DOHH2 (cell line): Measurements from ENCODE around the gene CDK16.

Source experiments
- H3F3A ChIP-seq: fragments of 200-600 bp; sonication (generic), shearing (Covaris generic); 2 replicates; pipeline ENCODE4 v1.6.0; 2016; ENCODE audit warnings: antibody characterized with exemption, mild to moderate bottlenecking; ENCODE audit not compliant: control insufficient read depth, insufficient read depth
- H3K27ac ChIP-seq: fragments of 200-600 bp; sonication (generic); 2 replicates; pipeline ENCODE4 v1.5.1; 2014; ENCODE audit warnings: low read depth, mild to moderate bottlenecking, low read length, moderate library complexity
- H3K27me3 ChIP-seq: fragments of 200-600 bp; sonication (generic); 2 replicates; pipeline ENCODE4 v1.6.1; 2014; ENCODE audit warnings: mild to moderate bottlenecking, low read length, mixed read lengths; ENCODE audit not compliant: control insufficient read depth
- H3K36me3 ChIP-seq: fragments of 200-600 bp; sonication (generic); 2 replicates; pipeline ENCODE4 v1.6.1; 2014; ENCODE audit warnings: mild to moderate bottlenecking, low read length, moderate library complexity, mixed read lengths; ENCODE audit not compliant: control insufficient read depth
- H3K4me1 ChIP-seq: fragments of 200-600 bp; sonication (generic); 2 replicates; pipeline ENCODE4 v1.6.1; 2014; ENCODE audit warnings: mild to moderate bottlenecking, low read length, mixed read lengths; ENCODE audit not compliant: control insufficient read depth
- H3K4me2 ChIP-seq: fragments of 200-600 bp; sonication (generic); 2 replicates; pipeline ENCODE4 v1.6.0; 2014; ENCODE audit warnings: mild to moderate bottlenecking, low read length, moderate library complexity
- H3K4me3 ChIP-seq: fragments of 200-600 bp; sonication (generic); 2 replicates; pipeline ENCODE4 v1.5.1; 2014; ENCODE audit warnings: mild to moderate bottlenecking, low read length, mixed read lengths
- H3K79me2 ChIP-seq: fragments of 200-600 bp; sonication (generic); 2 replicates; pipeline ENCODE4 v1.6.1; 2014; ENCODE audit warnings: mild to moderate bottlenecking, low read length, mixed read lengths; ENCODE audit not compliant: control insufficient read depth
- H3K9me2 ChIP-seq: fragments of 200-600 bp; sonication (generic); replicated peaks from 2 replicates; pipeline ENCODE4 v1.6.1; 2014; ENCODE audit warnings: mild to moderate bottlenecking, low read length, mixed read lengths; ENCODE audit not compliant: control insufficient read depth
- H3K9me3 ChIP-seq: fragments of 200-600 bp; sonication (generic); 2 replicates; pipeline ENCODE4 v1.6.1; 2014; ENCODE audit warnings: antibody characterized with exemption, low read length, mixed read lengths; ENCODE audit not compliant: control insufficient read depth, insufficient read depth
- H4K20me1 ChIP-seq: fragments of 200-600 bp; sonication (generic); 2 replicates; pipeline ENCODE4 v1.6.0; 2014; ENCODE audit warnings: low read depth, mild to moderate bottlenecking, antibody characterized with exemption, low read length, moderate library complexity; ENCODE audit not compliant: control insufficient read depth, insufficient read depth
- CTCF ChIP-seq: fragments of 200-600 bp; sonication (generic); IDR thresholded peaks from one replicate; pipeline ENCODE4 v1.5.1; 2014; ENCODE audit warnings: antibody characterized with exemption, mild to moderate bottlenecking, low read depth, low read length; ENCODE audit not compliant: poor library complexity, severe bottlenecking
- EZH2phosphoT487 ChIP-seq: fragments of 200-600 bp; sonication (generic); IDR thresholded peaks from 2 replicates; pipeline ENCODE4 v1.6.1; 2017; ENCODE audit warnings: borderline replicate concordance, mild to moderate bottlenecking, antibody characterized with exemption, low read length, moderate library complexity, mixed read lengths

CDK16 gene

GRCh38 chrX:47232803-47233332 is 14.4 kb downstream of the CDK16 start, which contains the start of gene USP11:
Gene USP11, plus strand, starts transcription at chrX:47233009. Its CDS starts 35 bp downstream, at chrX:47233044.
- TF ChIP-seq EZH2phosphoT487 (no peak), CTCF (no peak)
- H4K20me1 ChIP-seq, result no peaks in the 10 kb centered on the region
- H3K36me3 ChIP-seq, result peaks cover 13% of the 10 kb centered on the region
- H3K27ac ChIP-seq, result peak within 1 kb of the TSS; percentile 81
- peak within 1 kb of the TSS; percentile 78 for H3K4me2 ChIP-seq
- no peaks in the 10 kb centered on the region for H3K9me2 ChIP-seq
- H3K9me3 ChIP-seq, result no peaks in the 10 kb centered on the region
- peaks cover 15% of the 10 kb centered on the region for H3K4me1 ChIP-seq
- H3K27me3 ChIP-seq, result no peaks in the 10 kb centered on the region
- peak within 1 kb of the TSS; percentile 87 for H3K4me3 ChIP-seq
- peaks cover 43% of the 10 kb centered on the region for H3K79me2 ChIP-seq
- 0 out of 2 replicates have a peak, but pooled peaks cover 3% of the 10 kb centered on the region for H3F3A ChIP-seq

- no peak for TF ChIP-seq CTCF
- TF ChIP-seq EZH2phosphoT487, result no peak
- 0 out of 2 replicates have a peak, but pooled peaks cover 3% of the 10 kb centered on the region for H3F3A ChIP-seq
- peak overlapping the region; percentile 87 for H3K4me3 ChIP-seq
- peak overlapping the region; percentile 81 for H3K27ac ChIP-seq
- no peaks in the 10 kb centered on the region for H3K27me3 ChIP-seq
- H3K4me1 ChIP-seq, result peaks cover 15% of the 10 kb centered on the region
- H3K79me2 ChIP-seq, result peaks cover 43% of the 10 kb centered on the region
- no peaks in the 10 kb centered on the region for H3K9me2 ChIP-seq
- no peaks in the 10 kb centered on the region for H4K20me1 ChIP-seq
- H3K36me3 ChIP-seq, result peaks cover 8% of the 10 kb centered on the region
- H3K9me3 ChIP-seq, result no peaks in the 10 kb centered on the region
- H3K4me2 ChIP-seq, result peak overlapping the region; percentile 78
Observed at GRCh38 chrX:47233333-47234113, 15.0 kb downstream of the CDK16 start.

- H3K9me3 ChIP-seq, result no peaks in the 10 kb centered on the region
- no peaks in the 10 kb centered on the region for H4K20me1 ChIP-seq
- H3K9me2 ChIP-seq, result no peaks in the 10 kb centered on the region
- H3K79me2 ChIP-seq, result peaks cover 43% of the 10 kb centered on the region
- 0 out of 2 replicates have a peak, but pooled peaks cover 3% of the 10 kb centered on the region for H3F3A ChIP-seq
- H3K4me2 ChIP-seq, result peak overlapping the region; percentile 78
- H3K4me1 ChIP-seq, result peaks cover 15% of the 10 kb centered on the region
- H3K27ac ChIP-seq, result no peak overlapping the region
- H3K27me3 ChIP-seq, result no peaks in the 10 kb centered on the region
- peak overlapping the region; percentile 87 for H3K4me3 ChIP-seq
- peaks cover 4% of the 10 kb centered on the region for H3K36me3 ChIP-seq
- no peak for TF ChIP-seq CTCF
Observed at GRCh38 chrX:47234583-47234982, 16.1 kb downstream of the CDK16 start.
